ENCODE data around the gene CR1L. TPM values are rescaled to one million over a fixed set of nuclear protein-coding genes. Genes with fewer than 3 reads are reported as not detected.
A peak's percentile ranks its signal among the peaks of the same experiment; 100 is the strongest.
"Not testable (repeated sequence)": the region's sequence is repeated elsewhere in the genome, so short reads cannot be mapped to it uniquely, and the experiment has no call there.

The CR1L gene
- total RNA-seq, 4 donors from 2014 or later: not detected

GRCh38 chr1:207698822-207699483, 54.0 kb downstream of the CR1L start:
- ATAC-seq (ENCODE audit: low FRiP score) (peak; percentile 68), DNase-seq (ENCODE audit: low spot score) (no peak)
- no peak for TF ChIP-seq CTCF (IDR thresholded peaks at IDR 0.05)

DNA sequence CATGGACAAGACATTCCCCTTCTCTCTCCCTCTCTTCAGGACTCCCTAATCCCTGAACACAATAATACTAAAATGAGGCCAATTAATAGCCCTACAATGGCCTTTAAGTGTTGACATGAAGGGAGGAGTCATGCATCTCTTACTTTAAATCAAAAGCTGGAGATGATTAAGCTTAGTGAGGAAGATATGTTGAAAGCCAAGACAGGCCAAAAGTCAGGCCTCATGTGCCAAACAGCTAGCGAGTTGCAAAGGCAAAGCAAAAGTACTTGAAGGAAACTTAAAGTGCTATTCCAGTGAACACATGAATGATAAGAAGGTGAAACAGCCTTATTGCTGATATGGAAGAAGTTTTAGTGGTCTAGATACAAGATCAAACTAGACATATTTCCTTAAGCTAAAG, 57.4 kb downstream of the CR1L start:
- no peak for TF ChIP-seq CTCF (IDR thresholded peaks at IDR 0.05)
- ATAC-seq (ENCODE audit: low FRiP score): peak; percentile 46
- no peak for DNase-seq (ENCODE audit: low spot score)

DNA sequence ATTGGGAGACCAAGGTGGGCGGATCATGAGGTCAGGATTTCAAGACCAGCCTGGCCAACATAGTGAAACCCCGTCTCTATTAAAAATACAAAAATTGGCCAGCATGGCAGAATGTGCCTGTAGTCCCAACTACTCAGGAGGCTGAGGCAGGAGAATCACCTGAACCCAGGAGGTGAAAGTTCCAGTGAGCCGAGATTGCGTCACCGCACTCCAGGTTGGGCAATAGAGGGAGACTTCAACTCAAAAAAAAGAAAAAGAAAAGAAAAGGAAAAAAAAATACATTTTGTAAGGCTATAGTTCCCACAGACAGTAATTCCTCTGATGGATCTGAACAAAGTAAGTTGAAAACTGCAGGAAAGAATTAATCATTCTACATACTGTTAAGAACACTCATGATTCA, 58.8 kb downstream of the CR1L start:
- no peak for TF ChIP-seq CTCF (IDR thresholded peaks at IDR 0.05)
- DNase-seq (ENCODE audit: low spot score) (no peak), ATAC-seq (ENCODE audit: low FRiP score) (no peak)

- not testable (repeated sequence) for DNase-seq (ENCODE audit: low spot score); ATAC-seq (ENCODE audit: low FRiP score)
Observed at GRCh38 chr1:207708004-207708403, 63.1 kb downstream of the CR1L start.

DNA sequence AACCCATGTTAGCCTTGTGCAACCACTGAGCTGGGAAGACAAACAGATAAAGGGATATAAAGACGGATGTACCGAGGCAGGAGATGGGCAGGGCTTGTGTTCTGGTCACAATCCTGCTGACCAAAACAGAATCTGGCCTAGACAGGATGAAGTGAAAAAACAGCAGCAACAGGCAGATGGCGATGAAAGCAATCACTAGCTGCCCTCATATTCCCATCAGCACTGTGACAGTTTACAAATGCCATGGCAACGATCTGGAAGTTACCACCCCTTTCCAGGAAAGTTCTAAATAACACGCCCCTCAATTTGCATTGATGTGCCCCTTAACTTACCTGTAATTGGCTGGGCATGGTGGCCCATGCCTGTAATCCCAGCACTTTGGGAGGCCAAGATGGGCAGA, 66.4 kb downstream of the CR1L start:
- no peak for TF ChIP-seq CTCF (IDR thresholded peaks at IDR 0.05)
- DNase-seq (ENCODE audit: low spot score): no peak
- no peak for ATAC-seq (ENCODE audit: low FRiP score)

GRCh38 chr1:207712701-207713100, 67.8 kb downstream of the CR1L start:
- not testable (repeated sequence) for ATAC-seq (ENCODE audit: low FRiP score); DNase-seq (ENCODE audit: low spot score)

GRCh38 chr1:207713529-207713928, 68.6 kb downstream of the CR1L start:
- ATAC-seq (ENCODE audit: low FRiP score) (no peak), DNase-seq (ENCODE audit: low spot score) (no peak)

More at GRCh38 chr1:207713529-207713928, 68.6 kb downstream of the CR1L start:
- no peak for TF ChIP-seq CTCF (IDR thresholded peaks at IDR 0.05)

Data from omental fat pad (tissue), 4 donors.